GM12872 (cell line): ENCODE measurements around the gene CIDEC.

Experiments
- CTCF ChIP-seq: IDR thresholded peaks from 3 replicates; pipeline ENCODE4 v1.5.1; 2011; ENCODE audit warnings: low read depth, mild to moderate bottlenecking, low read length, moderate library complexity; ENCODE audit not compliant: insufficient read depth

Gene CIDEC

DNA sequence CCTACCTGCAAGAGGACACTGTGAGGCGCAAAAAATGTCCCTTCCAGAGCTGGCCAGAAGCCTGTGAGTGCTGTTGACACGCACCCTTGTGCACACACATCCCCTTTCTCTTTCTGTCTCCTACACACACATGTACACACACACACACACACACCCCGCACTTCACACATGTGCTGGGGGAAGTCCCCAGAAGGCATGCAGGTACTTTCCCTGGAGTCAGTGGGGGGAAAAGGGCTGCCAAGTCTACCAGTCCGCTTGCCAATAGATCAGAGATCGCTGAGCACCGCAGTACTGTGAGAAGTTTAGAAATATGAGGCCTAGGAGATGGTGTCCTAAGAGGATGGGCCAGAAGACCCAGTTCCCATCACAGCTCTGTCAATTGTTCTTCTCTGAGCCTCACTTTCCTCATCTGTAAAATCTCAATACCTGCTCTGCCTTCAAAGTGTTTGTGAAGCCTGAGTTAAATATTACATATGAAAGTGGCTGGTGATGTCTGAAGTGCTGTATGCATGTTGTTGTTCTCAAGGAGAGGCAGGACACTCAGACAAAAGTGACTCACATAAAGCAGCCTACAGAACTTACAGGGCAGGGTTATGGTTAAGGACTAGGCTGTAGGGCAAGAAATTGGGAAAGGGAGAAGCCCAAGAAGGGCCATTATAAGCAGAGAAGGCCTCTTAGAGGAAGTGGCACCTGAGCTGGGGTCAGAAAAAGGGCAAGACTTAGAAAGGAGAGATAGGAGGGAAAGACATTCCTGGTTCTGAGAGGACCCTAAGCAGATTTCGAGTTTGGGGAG, 29.4 kb upstream of the CIDEC start:
- TF ChIP-seq CTCF, result no peak

- TF ChIP-seq CTCF, result no peak
Observed at GRCh38 chr3:9908286-9908685, 28.2 kb upstream of the CIDEC start.

DNA sequence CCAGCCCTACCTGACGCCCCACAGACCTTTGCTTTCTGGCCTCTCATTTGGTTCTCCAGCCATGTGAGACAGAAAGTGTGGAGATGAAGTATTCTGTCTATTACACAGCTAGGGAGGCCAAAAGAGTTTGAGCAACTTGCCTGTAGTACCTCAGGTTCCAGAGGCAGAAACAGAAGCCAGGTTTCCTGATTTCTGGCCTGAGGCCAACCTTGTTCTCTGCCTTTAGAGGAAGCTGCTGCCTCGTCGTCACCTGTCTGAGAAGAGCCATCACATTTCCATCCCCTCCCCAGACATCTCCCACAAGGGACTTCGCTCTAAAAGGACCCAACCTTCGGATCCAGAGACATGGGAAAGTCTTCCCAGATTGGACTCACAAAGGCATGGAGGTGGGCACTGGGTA, 26.4 kb upstream of the CIDEC start:
- no peak for TF ChIP-seq CTCF

DNA sequence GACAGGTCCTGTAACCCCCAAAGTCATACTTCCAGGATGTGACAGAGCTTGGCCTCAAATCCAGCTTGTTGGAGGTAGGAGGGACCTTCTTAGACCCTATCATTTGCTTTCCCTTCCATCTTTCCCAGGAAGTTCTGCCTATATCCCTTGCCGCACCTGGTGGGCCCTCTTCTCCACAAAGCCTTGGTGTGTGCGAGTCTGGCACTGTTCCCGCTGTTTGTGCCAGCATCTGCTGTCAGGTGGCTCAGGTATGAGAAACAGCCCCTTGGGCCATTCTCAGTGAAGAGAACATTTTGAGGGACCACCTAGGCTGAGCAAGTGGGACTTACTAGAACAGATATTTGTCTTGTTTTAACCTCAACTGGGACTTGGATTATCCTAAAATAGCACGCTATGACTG, 23.9 kb upstream of the CIDEC start:
- no peak for TF ChIP-seq CTCF

DNA sequence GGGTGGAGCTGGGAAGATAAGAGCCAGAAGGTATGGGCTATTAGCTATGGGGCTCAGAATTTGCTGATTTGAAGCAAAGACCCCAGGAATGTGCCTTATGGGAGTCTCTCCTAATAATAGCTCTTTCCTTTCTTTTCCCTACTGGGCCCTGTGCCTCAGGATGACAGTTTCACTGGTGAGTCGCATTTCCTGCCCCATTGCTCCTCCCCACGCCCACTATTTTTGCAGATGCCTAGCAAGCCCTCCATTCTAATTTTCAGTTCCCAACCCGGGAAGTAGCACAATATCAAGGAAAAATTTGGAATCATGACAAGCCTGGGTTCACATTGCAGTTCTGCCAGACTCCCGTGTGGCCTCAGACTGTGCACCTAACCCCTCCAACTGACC, 23.2 kb upstream of the CIDEC start:
- TF ChIP-seq CTCF, result no peak

GRCh38 chr3:9902372-9903237, 22.6 kb upstream of the CIDEC start, which contains the start of gene IL17RE:
Gene IL17RE, plus strand, starts transcription at chr3:9902848. Its CDS starts 85 bp downstream, at chr3:9902933.
- TF ChIP-seq CTCF, result no peak

DNA sequence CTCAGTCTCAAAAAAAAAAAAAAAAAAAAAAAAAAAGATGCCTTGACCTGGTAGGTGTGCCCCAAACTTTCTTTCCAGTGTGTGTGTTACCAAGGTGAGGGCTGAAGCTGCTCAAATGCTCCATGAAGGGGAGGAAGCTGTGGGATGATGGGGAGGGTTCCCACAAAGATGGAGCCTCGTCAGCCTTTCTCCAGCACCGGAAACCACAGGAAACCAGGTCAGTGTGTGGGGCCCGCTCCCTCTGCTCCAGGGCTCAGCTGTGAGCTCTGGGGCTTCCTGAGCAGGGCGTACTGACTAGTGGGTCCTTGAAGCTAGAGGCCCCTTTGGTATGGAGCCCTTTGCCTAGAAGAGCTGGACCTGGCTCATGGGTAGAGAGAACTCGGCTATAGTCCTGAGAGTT, 21.9 kb upstream of the CIDEC start:
- no peak for TF ChIP-seq CTCF
